Loucy (cell line): Measurements from ENCODE around the gene TLR4.

Source experiments
- H2AFZ ChIP-seq: fragments of 200-600 bp; sonication (generic); 2 replicates; pipeline ENCODE4 v1.6.0; 2016; ENCODE audit warnings: antibody characterized with exemption, mild to moderate bottlenecking, low read length, moderate library complexity
- H3F3A ChIP-seq: fragments of 200-600 bp; 2 replicates; pipeline ENCODE4 v1.6.0; 2016; ENCODE audit warnings: antibody characterized with exemption, low read depth, mild to moderate bottlenecking
- H3K27me3 ChIP-seq: fragments of 200-600 bp; sonication (generic); 2 replicates; pipeline ENCODE4 v1.6.1; 2014; ENCODE audit warnings: low read length, mild to moderate bottlenecking; ENCODE audit not compliant: insufficient read depth, poor library complexity, severe bottlenecking
- H3K36me3 ChIP-seq: fragments of 200-600 bp; sonication (generic); 2 replicates; pipeline ENCODE4 v1.6.1; 2016; ENCODE audit warnings: low read length; ENCODE audit not compliant: insufficient read depth
- H3K4me1 ChIP-seq: fragments of 200-600 bp; sonication (generic); 2 replicates; pipeline ENCODE4 v1.5.1; 2014; ENCODE audit warnings: low read length, mild to moderate bottlenecking; ENCODE audit not compliant: insufficient read depth, poor library complexity, severe bottlenecking
- H3K4me2 ChIP-seq: fragments of 200-600 bp; sonication (generic); 2 replicates; pipeline ENCODE4 v1.6.0; 2014; ENCODE audit warnings: antibody characterized with exemption, low read length, low read depth, mild to moderate bottlenecking; ENCODE audit not compliant: poor library complexity, severe bottlenecking
- H3K4me3 ChIP-seq: fragments of 200-600 bp; sonication (generic); 2 replicates; pipeline ENCODE4 v1.5.1; 2014; ENCODE audit warnings: low read length, mild to moderate bottlenecking, mixed read lengths; ENCODE audit not compliant: poor library complexity, severe bottlenecking
- H3K79me2 ChIP-seq: fragments of 200-600 bp; sonication (generic); 2 replicates; pipeline ENCODE4 v1.6.1; 2014; ENCODE audit warnings: low read length; ENCODE audit not compliant: insufficient read depth
- H3K9ac ChIP-seq: fragments of 200-600 bp; sonication (generic); 2 replicates; pipeline ENCODE4 v1.6.0; 2014; ENCODE audit warnings: mild to moderate bottlenecking, low read depth, low read length, moderate library complexity; ENCODE audit not compliant: poor library complexity, severe bottlenecking
- H3K9me2 ChIP-seq: fragments of 200-600 bp; sonication (generic); replicated peaks from 2 replicates; pipeline ENCODE4 v1.6.1; 2016; ENCODE audit warnings: low read depth, low read length, mixed read lengths
- H3K9me3 ChIP-seq: fragments of 200-600 bp; sonication (generic); 2 replicates; pipeline ENCODE4 v1.6.1; 2014; ENCODE audit warnings: mild to moderate bottlenecking, antibody characterized with exemption, low read length, low read depth; ENCODE audit not compliant: insufficient read depth
- H4K20me1 ChIP-seq: fragments of 200-600 bp; sonication (generic); 2 replicates; pipeline ENCODE4 v1.6.0; 2014; ENCODE audit warnings: antibody characterized with exemption, low read length, mild to moderate bottlenecking; ENCODE audit not compliant: insufficient read depth, poor library complexity, severe bottlenecking
- EZH2phosphoT487 ChIP-seq: fragments of 200-600 bp; IDR thresholded peaks from 2 replicates; pipeline ENCODE4 v1.6.1; 2018; ENCODE audit warnings: antibody characterized with exemption, mild to moderate bottlenecking, moderate library complexity, borderline replicate concordance
- TF ChIP-seq, protein P1 (sequence below): fragments of 200-600 bp; sonication (generic); conservative IDR thresholded peaks from 2 replicates; pipeline ENCODE4 v1.5.1; 2014; ENCODE audit warnings: mild to moderate bottlenecking, antibody characterized with exemption, low read length

TLR4 gene

DNA sequence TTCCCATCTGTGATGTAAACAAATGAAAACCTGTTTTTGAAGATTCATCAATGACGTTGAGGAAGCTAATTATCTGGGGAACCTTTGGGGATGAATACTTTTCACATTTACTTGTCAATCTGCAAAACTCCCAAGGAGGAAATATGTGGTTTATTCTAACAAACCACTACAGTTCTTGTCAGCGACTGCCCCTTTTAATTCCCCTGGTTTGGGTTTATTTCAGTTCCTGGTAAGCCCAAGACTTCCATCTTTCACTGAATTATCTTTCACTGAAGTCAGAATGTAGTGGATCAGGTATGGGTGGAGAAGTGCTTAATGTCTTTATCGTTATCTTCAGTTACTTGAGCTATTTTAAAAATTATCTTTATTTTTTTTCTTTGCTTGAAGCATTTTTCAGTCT, 40.2 kb downstream of the TLR4 start:
- Histone ChIP-seq H3K4me3 (no peak overlapping the region), H3K4me1 (no peaks in the 10 kb centered on the region), H3K79me2 (no peaks in the 10 kb centered on the region), H4K20me1 (no peaks in the 10 kb centered on the region), H3K36me3 (no peaks in the 10 kb centered on the region), H3K9me2 (no peaks in the 10 kb centered on the region), H3K9ac (no peak overlapping the region), H3F3A (no peaks in the 10 kb centered on the region), H3K4me2 (no peak overlapping the region), H2AFZ (no peak overlapping the region), H3K9me3 (no peaks in the 10 kb centered on the region; the same call in 1 of the 2 replicates), H3K27me3 (no peaks in the 10 kb centered on the region)
- no peak for TF ChIP-seq EZH2phosphoT487
- TF ChIP-seq, protein P1, sequence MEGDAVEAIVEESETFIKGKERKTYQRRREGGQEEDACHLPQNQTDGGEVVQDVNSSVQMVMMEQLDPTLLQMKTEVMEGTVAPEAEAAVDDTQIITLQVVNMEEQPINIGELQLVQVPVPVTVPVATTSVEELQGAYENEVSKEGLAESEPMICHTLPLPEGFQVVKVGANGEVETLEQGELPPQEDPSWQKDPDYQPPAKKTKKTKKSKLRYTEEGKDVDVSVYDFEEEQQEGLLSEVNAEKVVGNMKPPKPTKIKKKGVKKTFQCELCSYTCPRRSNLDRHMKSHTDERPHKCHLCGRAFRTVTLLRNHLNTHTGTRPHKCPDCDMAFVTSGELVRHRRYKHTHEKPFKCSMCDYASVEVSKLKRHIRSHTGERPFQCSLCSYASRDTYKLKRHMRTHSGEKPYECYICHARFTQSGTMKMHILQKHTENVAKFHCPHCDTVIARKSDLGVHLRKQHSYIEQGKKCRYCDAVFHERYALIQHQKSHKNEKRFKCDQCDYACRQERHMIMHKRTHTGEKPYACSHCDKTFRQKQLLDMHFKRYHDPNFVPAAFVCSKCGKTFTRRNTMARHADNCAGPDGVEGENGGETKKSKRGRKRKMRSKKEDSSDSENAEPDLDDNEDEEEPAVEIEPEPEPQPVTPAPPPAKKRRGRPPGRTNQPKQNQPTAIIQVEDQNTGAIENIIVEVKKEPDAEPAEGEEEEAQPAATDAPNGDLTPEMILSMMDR = no peak

DNA sequence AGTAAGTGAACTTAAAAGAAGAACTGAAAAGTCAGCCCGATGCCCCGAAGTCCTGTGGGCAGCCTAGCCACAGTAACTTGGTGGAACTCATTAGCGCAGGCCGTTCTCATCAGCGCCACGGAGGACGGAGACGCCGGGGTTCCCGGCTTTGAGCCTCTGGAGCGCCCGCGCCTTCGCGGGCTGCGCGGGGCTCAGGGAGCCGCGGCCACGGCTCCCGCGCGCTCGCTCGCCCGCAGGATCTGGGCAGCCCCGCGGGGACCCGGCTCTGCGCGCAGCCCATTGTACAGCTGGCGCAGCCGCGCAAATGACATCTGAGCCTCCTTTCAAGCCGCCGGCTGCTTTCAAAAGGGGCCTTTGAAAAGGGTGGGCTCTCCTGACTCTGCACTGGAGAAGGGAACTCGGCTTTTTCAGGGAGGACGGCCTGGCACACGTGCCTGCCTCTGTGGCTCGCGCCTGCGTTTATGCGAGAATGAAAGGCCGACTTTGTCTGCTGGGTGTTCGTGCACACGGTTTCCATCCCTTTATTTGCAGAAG, 40.7 kb downstream of the TLR4 start:
- Histone ChIP-seq H3K27me3 (no peaks in the 10 kb centered on the region), H4K20me1 (no peaks in the 10 kb centered on the region), H3K9me2 (no peaks in the 10 kb centered on the region), H3F3A (no peaks in the 10 kb centered on the region), H3K4me2 (no peak overlapping the region), H3K79me2 (no peaks in the 10 kb centered on the region), H3K9me3 (no peaks in the 10 kb centered on the region; the same call in 1 of the 2 replicates), H3K4me1 (no peaks in the 10 kb centered on the region), H2AFZ (no peak overlapping the region), H3K36me3 (no peaks in the 10 kb centered on the region), H3K4me3 (no peak overlapping the region), H3K9ac (no peak overlapping the region)
- TF ChIP-seq EZH2phosphoT487 = no peak
- TF ChIP-seq, protein P1 = no peak

DNA sequence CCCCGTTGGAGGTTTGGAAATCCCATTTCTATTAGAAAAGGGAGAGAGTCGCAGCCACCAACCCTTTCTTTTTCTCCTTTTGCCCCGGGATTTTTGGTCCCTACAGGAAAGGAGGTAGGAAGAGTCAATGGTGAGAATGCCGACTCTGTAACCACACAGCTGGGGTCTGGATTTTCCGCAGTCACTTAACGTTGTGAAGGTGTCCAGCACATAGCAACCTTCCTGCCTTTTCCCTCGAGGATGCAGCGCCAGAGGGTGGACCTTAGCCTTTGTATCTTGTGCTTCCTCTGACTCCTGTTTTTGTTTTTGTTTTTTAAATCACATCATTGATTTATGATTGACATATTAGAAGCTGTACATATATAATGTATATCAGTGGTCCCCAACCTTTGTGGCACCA, 41.4 kb downstream of the TLR4 start:
- no peaks in the 10 kb centered on the region for H4K20me1 ChIP-seq
- no peaks in the 10 kb centered on the region for H3K36me3 ChIP-seq
- H3K79me2 ChIP-seq = no peaks in the 10 kb centered on the region
- H3K9me3 ChIP-seq = no peaks in the 10 kb centered on the region; the same call in 1 of the 2 replicates
- H3F3A ChIP-seq = no peaks in the 10 kb centered on the region
- H3K9me2 ChIP-seq = no peaks in the 10 kb centered on the region
- no peak overlapping the region for H3K4me2 ChIP-seq
- H2AFZ ChIP-seq = no peak overlapping the region
- no peak overlapping the region for H3K4me3 ChIP-seq
- no peak overlapping the region for H3K9ac ChIP-seq
- TF ChIP-seq, protein P1 = no peak
- TF ChIP-seq EZH2phosphoT487 = no peak
- H3K4me1 ChIP-seq = no peaks in the 10 kb centered on the region
- H3K27me3 ChIP-seq = no peaks in the 10 kb centered on the region
